Common myeloid progenitor, CD34-positive (primary cell): ENCODE results near the gene CTTN.
"Not testable (repeated sequence)": the region's sequence is repeated elsewhere in the genome, so short reads cannot be mapped to it uniquely, and the experiment has no call there.

Experiments used
- CTCF ChIA-PET: fragments of 350-600 bp; sonication (Branson Sonifier 250); formaldehyde crosslinking; loops from one replicate; lab custom pipeline; 2021; ENCODE audit warnings: antibody characterized with exemption; lab: Charles Lee
- POLR2A ChIA-PET: fragments of 350-600 bp; sonication (Branson Sonifier 250); formaldehyde crosslinking; loops from one replicate; lab custom pipeline; 2021; ENCODE audit warnings: antibody characterized with exemption; lab: Charles Lee
- DNase-seq, 3 donors: peaks; one replicate each; pipeline versions ENCODE4 v3.0.0 to v3.0.0-alpha.2; 2013
- H3K27ac ChIP-seq, 2 experiments: 1 replicate in 1 of 2; 2 replicates in 1 of 2; pipeline ENCODE4 v1.7.0; 2013; ENCODE audit warnings: inconsistent platforms in 2 of 2, low read length in 2 of 2, mild to moderate bottlenecking in 2 of 2, low read depth in 1 of 2, moderate library complexity in 1 of 2; ENCODE audit not compliant: severe bottlenecking in 2 of 2, insufficient read depth in 1 of 2, poor library complexity in 1 of 2
- H3K27me3 ChIP-seq, 5 experiments: replicated peaks in 2 of 5; 1 replicate in 3 of 5; 2 replicates in 2 of 5; pipeline versions ENCODE4 v1.6.1 to v1.7.0; 2013; ENCODE audit warnings: low read length in 4 of 5, mild to moderate bottlenecking in 2 of 5, moderate library complexity in 2 of 5, inconsistent platforms in 1 of 5; ENCODE audit not compliant: insufficient read depth in 5 of 5, control insufficient read depth in 4 of 5
- H3K36me3 ChIP-seq, 4 experiments: 1 replicate in 2 of 4; 2 replicates in 2 of 4; pipeline versions ENCODE4 v1.6.1 to v1.7.0; 2013; ENCODE audit warnings: low read length in 3 of 4, control low read depth in 1 of 4, mild to moderate bottlenecking in 1 of 4; ENCODE audit not compliant: control insufficient read depth in 4 of 4, insufficient read depth in 4 of 4
- H3K4me1 ChIP-seq, 4 experiments: 1 replicate in 3 of 4; 2 replicates in 1 of 4; pipeline versions ENCODE4 v1.6.1 to v1.7.1; 2013; ENCODE audit warnings: low read length in 3 of 4, mild to moderate bottlenecking in 3 of 4, control low read depth in 1 of 4, inconsistent platforms in 1 of 4, moderate library complexity in 1 of 4; ENCODE audit not compliant: control insufficient read depth in 4 of 4, insufficient read depth in 4 of 4; ENCODE audit errors: control extremely low read depth in 1 of 4
- H3K4me3 ChIP-seq, 7 experiments: 1 replicate in 4 of 7; 2 replicates in 3 of 7; pipeline versions ENCODE4 v1.5.1 to v1.7.0; 2013; ENCODE audit warnings: mild to moderate bottlenecking in 7 of 7, low read length in 6 of 7, moderate library complexity in 6 of 7, inconsistent platforms in 2 of 7, low read depth in 2 of 7, control low read depth in 1 of 7; ENCODE audit not compliant: insufficient read depth in 4 of 7, control insufficient read depth in 1 of 7; ENCODE audit errors: extremely low read depth in 1 of 7
- H3K9me3 ChIP-seq, 5 experiments: 1 replicate in 4 of 5; 2 replicates in 1 of 5; pipeline versions ENCODE4 v1.6.1 to v1.7.1; 2013; ENCODE audit warnings: low read length in 4 of 5, mild to moderate bottlenecking in 2 of 5, inconsistent platforms in 1 of 5, low read depth in 1 of 5, moderate library complexity in 1 of 5; ENCODE audit not compliant: control insufficient read depth in 4 of 5, insufficient read depth in 2 of 5; ENCODE audit errors: control extremely low read depth in 1 of 5
- WGBS: methylation state at CpG from one replicate; pipeline ENCODE4 v1.1.5; 2013; ENCODE audit not compliant: insufficient coverage; 5-methylcytosine and 5-hydroxymethylcytosine counted together

CTTN gene

GRCh38 chr11:70405679-70406395 lies 7.5 kb downstream of the CTTN start:
- no peak overlapping the region for H3K4me3 ChIP-seq
- ChIA-PET POLR2A (no interaction called here), CTCF (interaction anchor here (0.7 to 1.1 kb wide), 2 partner anchors 54 to 147 kb away, joined by 3 to 4 read pairs; no protein-coding TSS in a partner anchor)
- H3K9me3 ChIP-seq, result no peaks in the 10 kb centered on the region
- H3K36me3 ChIP-seq, result no peaks in the 10 kb centered on the region
- peaks cover 1 to 5% (median 3%) of the 10 kb centered on the region in 4 experiments for H3K4me1 ChIP-seq
- H3K27ac ChIP-seq, result no peak overlapping the region
- DNase-seq, result no peak
- peaks cover 2 to 79% (median 43%) of the 10 kb centered on the region in 5 experiments for H3K27me3 ChIP-seq
- WGBS, result 96% methylated on average over 16 of the region's 20 CpGs

- Histone ChIP-seq H3K36me3 (no peaks in the 10 kb centered on the region), H3K9me3 (no peaks in the 10 kb centered on the region), H3K27me3 (peaks cover 2 to 73% (median 39%) of the 10 kb centered on the region in 5 experiments), H3K4me1 (peaks cover 1 to 7% (median 5%) of the 10 kb centered on the region in 4 experiments), H3K27ac (no peak overlapping the region), H3K4me3 (no peak overlapping the region)
- ChIA-PET CTCF (interaction anchor here (1.1 kb wide), 1 partner anchor 56 kb away, joined by 4 read pairs; no protein-coding TSS in a partner anchor), POLR2A (no interaction called here)
- DNase-seq, result no peak
- WGBS, result 97% methylated on average over 7 of the region's 13 CpGs
Observed at GRCh38 chr11:70407121-70407520, 8.8 kb downstream of the CTTN start.

- WGBS, result 91% methylated on average over 3 of the region's 6 CpGs
- H3K36me3 ChIP-seq, result no peaks in the 10 kb centered on the region
- POLR2A ChIA-PET, result no interaction called here
- no peak overlapping the region for H3K27ac ChIP-seq
- H3K27me3 ChIP-seq, result peaks cover 0 to 66% (median 33%) of the 10 kb centered on the region in 5 experiments
- peaks cover 0 to 7% (median 5%) of the 10 kb centered on the region in 4 experiments for H3K4me1 ChIP-seq
- no peak for DNase-seq
- no peaks in the 10 kb centered on the region for H3K9me3 ChIP-seq
- H3K4me3 ChIP-seq, result no peak overlapping the region
- CTCF ChIA-PET, result no interaction called here
Observed at GRCh38 chr11:70407814-70408213, 9.5 kb downstream of the CTTN start.

- DNase-seq, POLR2A ChIA-PET, H3K4me3 ChIP-seq, H3K36me3 ChIP-seq, H3K9me3 ChIP-seq, H3K27ac ChIP-seq, H3K4me1 ChIP-seq: not testable (repeated sequence)
- CTCF ChIA-PET, result interaction anchor here (1.7 kb wide), 1 partner anchor 10 kb away, joined by 6 read pairs; no protein-coding TSS in a partner anchor
- peaks cover 0 to 66% (median 35%) of the 10 kb centered on the region in 5 experiments for H3K27me3 ChIP-seq
- 88% methylated on average over 4 of the region's 4 CpGs for WGBS
Observed at GRCh38 chr11:70408326-70408725, 10.0 kb downstream of the CTTN start.

GRCh38 chr11:70409437-70409836 lies 11.1 kb downstream of the CTTN start:
- H3K27ac ChIP-seq, result no peak overlapping the region
- H3K36me3 ChIP-seq, result no peaks in the 10 kb centered on the region
- peaks cover 0 to 62% (median 28%) of the 10 kb centered on the region in 5 experiments for H3K27me3 ChIP-seq
- no peak overlapping the region for H3K4me3 ChIP-seq
- WGBS, result 91% methylated on average over 6 of the region's 10 CpGs
- H3K4me1 ChIP-seq, result peaks cover 0 to 7% (median 5%) of the 10 kb centered on the region in 4 experiments
- DNase-seq, result no peak
- POLR2A ChIA-PET, result no interaction called here
- H3K9me3 ChIP-seq, result no peaks in the 10 kb centered on the region
- CTCF ChIA-PET, result interaction anchor here (1.3 to 1.7 kb wide), 2 partner anchors 9 to 15 kb away, joined by 4 to 6 read pairs; no protein-coding TSS in a partner anchor

GRCh38 chr11:70409871-70410270 lies 11.5 kb downstream of the CTTN start:
- CTCF ChIA-PET, result interaction anchor here (1.3 to 1.7 kb wide), 2 partner anchors 8 to 14 kb away, joined by 4 to 6 read pairs; no protein-coding TSS in a partner anchor
- no peaks in the 10 kb centered on the region for H3K9me3 ChIP-seq
- DNase-seq, result no peak
- H3K4me1 ChIP-seq, result peaks cover 0 to 7% (median 5%) of the 10 kb centered on the region in 4 experiments
- no peak overlapping the region for H3K4me3 ChIP-seq
- 98% methylated on average over 7 of the region's 7 CpGs for WGBS
- H3K27ac ChIP-seq, result no peak overlapping the region
- no peaks in the 10 kb centered on the region for H3K36me3 ChIP-seq
- H3K27me3 ChIP-seq, result peaks cover 0 to 66% (median 30%) of the 10 kb centered on the region in 5 experiments
- POLR2A ChIA-PET, result no interaction called here
